ENCODE results near the gene TBX4.

The TBX4 gene

GRCh38 chr17:61534414-61534813 lies 82.2 kb downstream of the TBX4 start:
- DNase-seq, result no peak

Data from hematopoietic multipotent progenitor cell treated with erythropoietin and hydrocortisone succinate and interleukin-3 and kit ligand, for 8 days (in vitro differentiated cells).